ENCODE measurements around the gene METTL25. TPM values are rescaled to one million over a fixed set of nuclear protein-coding genes. Genes with fewer than 3 reads are reported as not detected.

METTL25 gene
- total and polyA plus RNA-seq, 2 donors from 2014 or later: 10.8 to 19.3 TPM

GRCh38 chr12:82437744-82438143 is 79.4 kb downstream of the METTL25 start:
- H3K4me3 ChIP-seq (ENCODE audit: low read length in 3 of 3): no peak overlapping the region
- no peak overlapping the region for H3K9ac ChIP-seq (ENCODE audit: low read length in 3 of 3)
- no peaks in the 10 kb centered on the region for H3K27me3 ChIP-seq (ENCODE audit: control insufficient read depth, insufficient read depth, low read length)
- H3K27ac ChIP-seq (ENCODE audit: low read depth in 2 of 2, low read length in 2 of 2): no peak overlapping the region
- no peak for FAIRE-seq
- intact Hi-C loops (cut with DNase I): no loop called here
- TF ChIP-seq CTCF (IDR thresholded peaks at IDR 0.05; ENCODE audit: borderline replicate concordance, extremely low read depth, insufficient read depth): no peak
- H3K9me3 ChIP-seq (ENCODE audit: control insufficient read depth in 2 of 3, insufficient read depth in 1 of 3, low read length in 3 of 3): no peaks in the 10 kb centered on the region
- peaks cover 2 to 11% (median 4%) of the 10 kb centered on the region in 3 donors for H3K36me3 ChIP-seq (ENCODE audit: control insufficient read depth in 2 of 3, insufficient read depth in 3 of 3, low read length in 3 of 3)
- DNase-seq: no peak
- H3K4me1 ChIP-seq (ENCODE audit: control insufficient read depth in 2 of 3, insufficient read depth in 2 of 3, low read depth in 1 of 3, low read length in 3 of 3): no peaks in the 10 kb centered on the region

GRCh38 chr12:82438356-82438755 is 80.0 kb downstream of the METTL25 start:
- H3K4me1 ChIP-seq (ENCODE audit: control insufficient read depth in 2 of 3, insufficient read depth in 2 of 3, low read depth in 1 of 3, low read length in 3 of 3): no peaks in the 10 kb centered on the region
- DNase-seq (no peak), FAIRE-seq (no peak)
- H3K9ac ChIP-seq (ENCODE audit: low read length in 3 of 3): no peak overlapping the region
- no peak for TF ChIP-seq CTCF (IDR thresholded peaks at IDR 0.05; ENCODE audit: borderline replicate concordance, extremely low read depth, insufficient read depth)
- H3K27me3 ChIP-seq (ENCODE audit: control insufficient read depth, insufficient read depth, low read length): no peaks in the 10 kb centered on the region
- H3K27ac ChIP-seq (ENCODE audit: low read depth in 2 of 2, low read length in 2 of 2): no peak overlapping the region
- H3K9me3 ChIP-seq (ENCODE audit: control insufficient read depth in 2 of 3, insufficient read depth in 1 of 3, low read length in 3 of 3): no peaks in the 10 kb centered on the region
- peaks cover 2 to 11% (median 4%) of the 10 kb centered on the region in 3 donors for H3K36me3 ChIP-seq (ENCODE audit: control insufficient read depth in 2 of 3, insufficient read depth in 3 of 3, low read length in 3 of 3)
- H3K4me3 ChIP-seq (ENCODE audit: low read length in 3 of 3): no peak overlapping the region
- intact Hi-C loops (cut with DNase I): no loop called here

- no peak overlapping the region for H3K9ac ChIP-seq (ENCODE audit: low read length in 3 of 3)
- FAIRE-seq: no peak
- no peak for DNase-seq
- intact Hi-C loops (cut with DNase I): no loop called here
- TF ChIP-seq CTCF (IDR thresholded peaks at IDR 0.05; ENCODE audit: borderline replicate concordance, extremely low read depth, insufficient read depth): no peak
- H3K27ac ChIP-seq (ENCODE audit: low read depth in 2 of 2, low read length in 2 of 2): no peak overlapping the region
- H3K4me3 ChIP-seq (ENCODE audit: low read length in 3 of 3): no peak overlapping the region
- H3K4me1 ChIP-seq (ENCODE audit: control insufficient read depth in 2 of 3, insufficient read depth in 2 of 3, low read depth in 1 of 3, low read length in 3 of 3): no peaks in the 10 kb centered on the region
- H3K27me3 ChIP-seq (ENCODE audit: control insufficient read depth, insufficient read depth, low read length): no peaks in the 10 kb centered on the region
- peaks cover 2 to 11% (median 4%) of the 10 kb centered on the region in 3 donors for H3K36me3 ChIP-seq (ENCODE audit: control insufficient read depth in 2 of 3, insufficient read depth in 3 of 3, low read length in 3 of 3)
- H3K9me3 ChIP-seq (ENCODE audit: control insufficient read depth in 2 of 3, insufficient read depth in 1 of 3, low read length in 3 of 3): no peaks in the 10 kb centered on the region
Measured at GRCh38 chr12:82440885-82441284, 82.6 kb downstream of the METTL25 start.

GRCh38 chr12:82448911-82449578 is 90.7 kb downstream of the METTL25 start:
- intact Hi-C loops (cut with DNase I): no loop called here
- no peaks in the 10 kb centered on the region for H3K36me3 ChIP-seq (ENCODE audit: control insufficient read depth in 2 of 3, insufficient read depth in 3 of 3, low read length in 3 of 3)
- H3K27me3 ChIP-seq (ENCODE audit: control insufficient read depth, insufficient read depth, low read length): no peaks in the 10 kb centered on the region
- no peak overlapping the region for H3K4me3 ChIP-seq (ENCODE audit: low read length in 3 of 3)
- DNase-seq: no peak
- no peak for FAIRE-seq
- no peaks in the 10 kb centered on the region for H3K4me1 ChIP-seq (ENCODE audit: control insufficient read depth in 2 of 3, insufficient read depth in 2 of 3, low read depth in 1 of 3, low read length in 3 of 3)
- no peak overlapping the region for H3K27ac ChIP-seq (ENCODE audit: low read depth in 2 of 2, low read length in 2 of 2)
- no peak for TF ChIP-seq CTCF (IDR thresholded peaks at IDR 0.05; ENCODE audit: borderline replicate concordance, extremely low read depth, insufficient read depth)
- no peak overlapping the region for H3K9ac ChIP-seq (ENCODE audit: low read length in 3 of 3)
- H3K9me3 ChIP-seq (ENCODE audit: control insufficient read depth in 2 of 3, insufficient read depth in 1 of 3, low read length in 3 of 3): no peaks in the 10 kb centered on the region

Data from kidney (tissue), 14 donors.